ENCODE data around the gene ACSM3.

DNA sequence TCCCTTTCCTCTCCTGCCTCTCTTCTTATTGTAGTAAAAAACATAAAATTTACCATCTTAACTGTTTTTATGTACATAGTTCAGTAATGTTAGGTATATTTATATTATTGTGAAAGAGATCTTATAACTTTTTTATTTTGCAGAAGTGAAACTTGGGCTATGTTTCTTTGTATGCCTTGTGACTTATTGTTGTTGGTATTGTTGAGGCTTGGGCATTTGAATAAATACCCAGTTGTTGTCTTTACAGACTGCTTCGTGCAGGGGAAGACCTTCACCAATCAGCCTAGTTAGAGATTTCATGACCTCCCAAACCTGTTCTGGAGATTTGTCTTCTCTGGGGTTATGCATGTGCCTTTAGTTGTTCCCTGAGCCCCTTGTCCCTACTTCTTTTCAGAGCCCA, 74.4 kb downstream of the ACSM3 start:
- TF ChIP-seq, protein P1, sequence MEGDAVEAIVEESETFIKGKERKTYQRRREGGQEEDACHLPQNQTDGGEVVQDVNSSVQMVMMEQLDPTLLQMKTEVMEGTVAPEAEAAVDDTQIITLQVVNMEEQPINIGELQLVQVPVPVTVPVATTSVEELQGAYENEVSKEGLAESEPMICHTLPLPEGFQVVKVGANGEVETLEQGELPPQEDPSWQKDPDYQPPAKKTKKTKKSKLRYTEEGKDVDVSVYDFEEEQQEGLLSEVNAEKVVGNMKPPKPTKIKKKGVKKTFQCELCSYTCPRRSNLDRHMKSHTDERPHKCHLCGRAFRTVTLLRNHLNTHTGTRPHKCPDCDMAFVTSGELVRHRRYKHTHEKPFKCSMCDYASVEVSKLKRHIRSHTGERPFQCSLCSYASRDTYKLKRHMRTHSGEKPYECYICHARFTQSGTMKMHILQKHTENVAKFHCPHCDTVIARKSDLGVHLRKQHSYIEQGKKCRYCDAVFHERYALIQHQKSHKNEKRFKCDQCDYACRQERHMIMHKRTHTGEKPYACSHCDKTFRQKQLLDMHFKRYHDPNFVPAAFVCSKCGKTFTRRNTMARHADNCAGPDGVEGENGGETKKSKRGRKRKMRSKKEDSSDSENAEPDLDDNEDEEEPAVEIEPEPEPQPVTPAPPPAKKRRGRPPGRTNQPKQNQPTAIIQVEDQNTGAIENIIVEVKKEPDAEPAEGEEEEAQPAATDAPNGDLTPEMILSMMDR (IDR thresholded peaks at IDR 0.05; ENCODE audit: low read length): no peak
- TF ChIP-seq EZH2phosphoT487 (IDR thresholded peaks at IDR 0.05; ENCODE audit: low read length) (no peak), EZH2 (optimal IDR thresholded peaks at IDR 0.05; ENCODE audit: low read depth, low read length) (no peak)
